GM18909 (cell line): ENCODE results near the gene PIP4K2C.
"Not testable (repeated sequence)": the region's sequence is repeated elsewhere in the genome, so short reads cannot be mapped to it uniquely, and the experiment has no call there.

Experiments
- ATAC-seq: cut with Tn5 transposase; IDR thresholded peaks from one replicate; pipeline ENCODE4 v1.9.1; 2021; ENCODE audit warnings: mild to moderate bottlenecking; ENCODE audit not compliant: unreplicated experiment, poor library complexity

Gene PIP4K2C

GRCh38 chr12:57606821-57607220 lies 15.8 kb downstream of the PIP4K2C start:
- no peak for ATAC-seq

- no peak for ATAC-seq
Observed at GRCh38 chr12:57607958-57608663, 17.1 kb downstream of the PIP4K2C start.

DNA sequence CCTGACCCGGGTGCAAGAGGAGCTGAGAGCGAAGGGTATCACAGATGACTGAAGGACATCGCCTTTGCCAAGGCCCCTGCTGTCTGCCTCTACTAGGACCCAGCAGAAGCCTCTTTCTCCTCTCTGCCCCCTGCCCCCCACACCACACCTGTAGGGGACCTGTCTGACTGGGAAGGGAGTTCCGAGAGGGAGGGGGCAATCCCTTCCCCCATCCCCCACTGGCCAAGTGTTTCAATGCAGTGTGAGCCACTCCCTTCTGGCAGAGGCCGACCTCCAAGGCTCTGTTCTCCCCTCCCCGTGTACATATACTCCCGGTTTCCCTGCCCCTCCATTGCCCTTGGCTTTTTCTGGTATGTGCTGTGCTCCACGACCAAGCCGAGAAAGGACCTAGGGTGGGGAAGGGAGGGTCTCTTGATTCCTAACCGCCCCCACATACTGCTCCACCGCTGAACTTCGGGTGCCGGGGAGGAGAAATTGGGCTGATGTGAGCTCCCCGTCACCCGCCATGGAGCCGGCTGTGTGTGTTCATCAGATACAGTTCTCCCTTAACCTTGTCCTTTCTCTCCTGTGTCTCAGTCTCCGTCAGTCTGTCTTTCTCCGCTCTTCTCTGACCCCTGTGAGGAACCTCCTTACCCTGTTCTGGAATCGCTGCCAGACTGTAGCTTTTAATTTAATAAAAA lies 18.2 kb downstream of the PIP4K2C start:
- ATAC-seq: no peak

DNA sequence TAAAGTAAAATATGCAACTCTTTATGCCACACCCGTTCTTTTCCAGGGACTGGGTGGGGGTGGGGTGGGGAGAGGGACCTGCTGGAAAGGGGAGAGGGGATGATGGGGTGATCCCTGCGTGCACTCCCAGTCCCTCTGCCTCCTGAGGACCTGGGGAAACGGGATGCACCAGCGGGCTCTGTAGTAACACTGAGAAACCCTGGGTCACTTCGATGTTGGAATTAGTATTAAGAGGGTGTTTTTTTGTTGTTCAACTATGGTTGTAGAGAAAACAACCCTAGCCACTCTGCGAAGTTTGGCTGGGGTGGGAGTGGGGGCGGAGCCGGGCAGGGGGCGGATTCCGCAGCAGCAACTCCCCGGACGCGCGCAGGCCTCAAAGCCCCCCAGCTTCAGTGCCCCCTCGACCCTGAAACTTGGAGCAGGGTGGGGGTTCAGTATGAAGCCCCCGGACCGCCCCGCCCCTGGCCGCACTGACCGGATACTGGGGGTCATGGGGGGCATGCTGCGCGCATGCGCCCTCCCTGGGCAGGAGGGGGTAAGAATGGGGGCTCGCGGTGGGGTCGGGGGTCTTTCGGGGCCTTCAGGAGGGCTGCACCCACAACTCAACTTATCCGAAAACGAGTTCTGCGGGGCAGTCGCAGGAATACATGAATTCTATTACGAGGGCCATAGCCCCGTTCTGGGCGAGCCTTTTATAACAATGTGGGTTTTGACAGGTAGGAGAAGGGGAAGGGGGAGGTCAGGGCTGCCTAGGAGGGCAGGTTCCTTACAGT lies 19.0 kb downstream of the PIP4K2C start:
- ATAC-seq: no peak

- no peak for ATAC-seq
Observed at GRCh38 chr12:57610554-57611107, 19.6 kb downstream of the PIP4K2C start.

GRCh38 chr12:57611108-57611826 lies 20.3 kb downstream of the PIP4K2C start, which contains the start of gene ARHGEF25:
TSS of gene ARHGEF25 (plus strand) at chr12:57611435. CDS start at chr12:57611895, 460 bp downstream.
- ATAC-seq: no peak

- no peak for ATAC-seq
Observed at GRCh38 chr12:57611827-57612710, 21.1 kb downstream of the PIP4K2C start.

GRCh38 chr12:57612711-57613426 lies 21.9 kb downstream of the PIP4K2C start:
- no peak for ATAC-seq

GRCh38 chr12:57613427-57614109 lies 22.6 kb downstream of the PIP4K2C start:
- ATAC-seq: no peak

DNA sequence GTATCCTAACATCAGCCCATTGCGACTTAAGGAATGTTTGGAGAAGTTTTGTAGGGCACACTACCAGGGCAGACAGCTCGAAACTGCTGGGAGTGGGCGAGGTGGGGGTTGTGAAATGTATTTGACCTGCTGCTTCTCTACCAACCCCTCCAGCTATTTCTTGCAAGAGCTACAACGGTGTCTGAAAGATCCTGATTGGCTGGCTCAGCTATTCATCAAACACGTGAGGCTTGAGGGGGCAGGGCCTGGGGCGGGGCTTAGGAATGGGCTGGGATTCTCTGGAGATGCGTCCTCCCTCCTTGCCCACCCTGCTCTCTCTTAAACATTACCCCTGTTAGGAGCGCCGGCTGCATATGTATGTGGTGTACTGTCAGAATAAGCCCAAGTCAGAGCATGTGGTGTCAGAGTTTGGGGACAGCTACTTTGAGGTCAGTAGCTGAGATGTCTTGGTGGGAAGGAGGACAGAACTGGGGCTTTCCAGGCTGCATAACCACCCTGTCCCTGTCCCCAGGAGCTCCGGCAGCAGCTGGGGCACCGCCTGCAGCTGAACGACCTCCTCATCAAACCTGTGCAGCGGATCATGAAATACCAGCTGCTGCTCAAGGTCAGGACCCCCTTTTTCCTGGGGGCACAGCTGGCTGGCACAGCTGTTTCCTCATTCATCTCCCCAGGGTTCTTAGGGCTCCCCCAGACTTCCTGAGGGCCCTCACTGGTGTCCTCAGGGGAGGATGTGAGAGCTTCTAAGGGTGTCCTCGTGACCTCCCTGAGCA lies 23.4 kb downstream of the PIP4K2C start:
- ATAC-seq: peak; percentile 67

DNA sequence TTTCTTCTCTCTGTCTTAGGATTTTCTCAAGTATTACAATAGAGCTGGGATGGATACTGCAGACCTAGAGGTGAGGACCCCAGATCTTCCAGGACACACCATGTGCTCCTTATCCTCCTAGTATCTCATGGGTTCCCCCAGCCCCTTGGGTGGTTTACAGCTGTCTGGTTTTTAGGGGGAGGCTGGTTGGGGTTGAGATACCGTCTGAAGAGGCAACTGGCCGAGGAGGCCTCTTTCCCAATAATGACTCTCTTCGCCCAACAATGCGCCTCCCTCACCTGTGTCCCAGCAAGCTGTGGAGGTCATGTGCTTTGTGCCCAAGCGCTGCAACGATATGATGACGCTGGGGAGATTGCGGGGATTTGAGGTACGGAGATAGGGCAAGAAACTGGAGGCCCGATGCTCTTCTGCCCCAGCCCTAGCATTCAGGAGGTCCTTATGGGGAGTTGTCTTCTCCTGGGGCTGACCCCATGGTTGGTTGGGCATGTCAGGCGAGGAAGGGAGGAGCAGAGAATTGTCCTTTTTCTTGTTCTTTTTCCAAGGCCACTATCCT lies 24.0 kb downstream of the PIP4K2C start:
- ATAC-seq: no peak

- no peak for ATAC-seq
Observed at GRCh38 chr12:57615637-57616036, 24.6 kb downstream of the PIP4K2C start.

DNA sequence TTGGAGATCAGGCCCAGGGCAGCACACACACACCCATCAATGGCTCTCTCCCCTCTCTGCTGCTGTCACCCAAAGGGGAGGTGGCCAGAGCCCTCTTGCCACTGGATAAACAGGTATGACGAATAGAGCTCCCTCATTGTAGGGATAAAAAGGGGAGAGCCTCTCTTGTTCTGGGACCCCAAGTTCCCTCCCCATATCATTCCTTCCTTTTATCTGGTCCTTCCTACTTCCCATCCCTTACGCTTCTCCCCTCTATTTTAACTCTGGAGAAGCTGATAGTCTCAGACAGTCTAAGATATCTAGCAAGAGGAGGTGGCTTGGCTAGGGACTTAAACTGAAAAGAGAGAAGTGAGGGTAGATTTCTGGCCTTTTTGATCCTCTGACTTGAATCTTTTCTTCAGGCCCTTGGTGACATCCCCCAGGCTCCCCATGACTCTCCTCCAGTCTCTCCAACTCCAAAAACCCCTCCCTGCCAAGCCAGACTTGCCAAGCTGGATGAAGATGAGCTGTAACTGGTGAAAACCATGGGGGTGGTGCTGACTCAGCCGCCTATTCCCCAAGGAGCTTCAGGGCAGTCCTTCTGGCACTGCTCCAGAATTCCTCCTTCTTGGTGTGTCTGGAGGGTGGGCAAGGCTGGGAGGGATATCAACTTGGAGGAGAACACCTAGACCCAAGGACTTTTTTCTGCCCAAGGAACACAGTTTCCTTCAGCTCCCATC lies 25.6 kb downstream of the PIP4K2C start:
- ATAC-seq: no peak

- ATAC-seq: no peak
Observed at GRCh38 chr12:57617942-57618341, 26.9 kb downstream of the PIP4K2C start.

- not testable (repeated sequence) for ATAC-seq
Observed at GRCh38 chr12:57618431-57618830, 27.4 kb downstream of the PIP4K2C start.

DNA sequence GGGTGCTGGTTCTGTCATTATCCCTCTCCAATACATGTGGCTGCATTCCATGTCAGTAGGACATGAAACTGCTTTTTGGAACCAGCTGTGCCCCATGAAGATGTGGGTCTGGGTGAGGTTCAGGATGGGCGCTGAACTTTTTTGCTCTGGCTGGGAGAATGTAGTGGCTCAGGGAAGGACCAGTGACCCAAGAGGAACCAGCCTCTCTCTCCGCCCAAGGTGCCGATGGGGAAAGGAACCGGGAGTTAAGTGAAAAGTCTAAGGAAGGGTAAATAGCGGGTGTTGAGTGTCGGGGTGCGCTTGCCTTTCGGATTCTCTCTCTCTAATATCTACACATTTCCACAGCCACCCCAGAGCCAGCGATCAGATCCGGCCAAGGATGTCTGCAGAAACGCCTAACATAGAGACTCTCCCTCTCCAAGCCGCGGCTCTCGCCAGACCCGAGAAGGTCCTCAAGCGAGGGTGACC lies 28.0 kb downstream of the PIP4K2C start:
- no peak for ATAC-seq
